ENCODE measurements around the gene NDUFA5. TPM values are rescaled to one million over a fixed set of nuclear protein-coding genes. Genes with fewer than 3 reads are reported as not detected.
"Not testable (repeated sequence)": the region's sequence is repeated elsewhere in the genome, so short reads cannot be mapped to it uniquely, and the experiment has no call there.

The NDUFA5 gene
- total RNA-seq, 2 donors from 2014 or later, result 33.3 to 50.6 TPM

DNA sequence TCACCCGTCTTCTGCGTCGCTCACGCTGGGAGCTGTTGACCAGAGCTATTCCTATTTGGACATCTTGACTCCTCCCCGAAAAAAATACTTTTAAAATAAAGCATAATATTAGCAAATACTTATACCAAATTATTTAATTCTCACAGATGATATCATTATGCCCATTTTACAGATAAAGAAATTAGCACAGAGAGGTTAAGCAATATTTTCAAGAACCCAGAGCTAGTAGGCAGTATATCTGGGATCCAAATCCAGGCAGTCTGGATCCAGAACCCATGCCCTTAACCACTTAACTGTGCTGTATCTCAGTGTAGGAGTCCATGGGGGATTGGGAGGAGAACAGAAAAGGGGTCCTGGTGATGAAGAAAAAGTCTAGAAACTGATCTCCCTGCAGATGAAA, 29.4 kb downstream of the NDUFA5 start:
- ATAC-seq (no peak), DNase-seq (no peak)
- WGBS, 2 donors, result 84 to 87% methylated on average over 5 of the region's 5 CpGs
- Histone ChIP-seq H3K27ac (no peak overlapping the region), H3K4me3 (no peak overlapping the region), H3K36me3 (replicated peaks in 1 of 2; ENCODE audit: insufficient read depth in 1 of 2, low read depth in 2 of 2) (no peaks in the 10 kb centered on the region), H3K9me3 (peaks cover 0 to 4% (median 0%) of the 10 kb centered on the region in 3 donors), H3K27me3 (no peaks in the 10 kb centered on the region), H3K4me1 (no peaks in the 10 kb centered on the region)
- intact Hi-C loops (cut with DNase I), result no loop called here
- TF ChIP-seq, protein P1, sequence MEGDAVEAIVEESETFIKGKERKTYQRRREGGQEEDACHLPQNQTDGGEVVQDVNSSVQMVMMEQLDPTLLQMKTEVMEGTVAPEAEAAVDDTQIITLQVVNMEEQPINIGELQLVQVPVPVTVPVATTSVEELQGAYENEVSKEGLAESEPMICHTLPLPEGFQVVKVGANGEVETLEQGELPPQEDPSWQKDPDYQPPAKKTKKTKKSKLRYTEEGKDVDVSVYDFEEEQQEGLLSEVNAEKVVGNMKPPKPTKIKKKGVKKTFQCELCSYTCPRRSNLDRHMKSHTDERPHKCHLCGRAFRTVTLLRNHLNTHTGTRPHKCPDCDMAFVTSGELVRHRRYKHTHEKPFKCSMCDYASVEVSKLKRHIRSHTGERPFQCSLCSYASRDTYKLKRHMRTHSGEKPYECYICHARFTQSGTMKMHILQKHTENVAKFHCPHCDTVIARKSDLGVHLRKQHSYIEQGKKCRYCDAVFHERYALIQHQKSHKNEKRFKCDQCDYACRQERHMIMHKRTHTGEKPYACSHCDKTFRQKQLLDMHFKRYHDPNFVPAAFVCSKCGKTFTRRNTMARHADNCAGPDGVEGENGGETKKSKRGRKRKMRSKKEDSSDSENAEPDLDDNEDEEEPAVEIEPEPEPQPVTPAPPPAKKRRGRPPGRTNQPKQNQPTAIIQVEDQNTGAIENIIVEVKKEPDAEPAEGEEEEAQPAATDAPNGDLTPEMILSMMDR (IDR thresholded peaks at IDR 0.05), result no peak

DNA sequence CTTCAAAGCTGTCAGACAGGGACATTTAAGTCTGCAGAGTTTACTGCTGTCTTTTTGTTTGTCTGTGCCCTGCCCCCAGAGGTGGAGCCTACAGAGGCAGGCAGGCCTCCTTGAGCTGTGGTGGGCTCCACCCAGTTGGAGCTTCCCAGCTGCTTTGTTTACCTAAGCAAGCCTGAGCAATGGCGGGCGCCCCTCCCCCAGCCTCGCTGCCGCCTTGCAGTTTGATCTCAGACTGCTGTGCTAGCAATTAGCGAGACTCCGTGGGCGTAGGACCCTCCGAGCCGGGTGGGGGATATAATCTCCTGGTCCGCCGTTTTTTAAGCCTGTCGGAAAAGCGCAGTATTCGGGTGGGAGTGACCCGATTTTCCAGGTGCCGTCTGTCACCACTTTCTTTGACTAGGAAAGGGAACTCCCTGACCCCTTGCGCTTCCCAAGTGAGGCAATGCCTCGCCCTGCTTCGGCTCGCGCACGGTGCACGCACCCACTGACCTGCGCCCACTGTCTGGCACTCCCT, 29.8 kb downstream of the NDUFA5 start:
- H3K9me3 ChIP-seq, ATAC-seq: not testable (repeated sequence)

DNA sequence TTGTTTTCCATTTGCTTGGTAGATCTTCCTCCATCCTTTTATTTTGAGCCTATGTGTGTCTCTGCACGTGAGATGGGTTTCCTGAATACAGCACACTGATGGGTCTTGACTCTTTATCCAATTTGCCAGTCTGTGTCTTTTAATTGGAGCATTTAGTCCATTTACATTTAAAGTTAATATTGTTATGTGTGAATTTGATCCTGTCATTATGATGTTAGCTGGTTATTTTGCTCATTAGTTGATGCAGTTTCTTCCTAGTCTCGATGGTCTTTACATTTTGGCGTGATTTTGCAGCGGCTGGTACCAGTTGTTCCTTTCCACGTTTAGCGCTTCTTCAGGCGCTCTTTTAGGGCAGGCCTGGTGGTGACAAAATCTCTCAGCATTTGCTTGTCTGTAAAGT, 31.1 kb downstream of the NDUFA5 start:
- H3K9me3 ChIP-seq; H3K4me3 ChIP-seq; H3K27ac ChIP-seq; DNase-seq; ATAC-seq; H3K27me3 ChIP-seq; H3K4me1 ChIP-seq; intact Hi-C loops (cut with DNase I); H3K36me3 ChIP-seq (replicated peaks in 1 of 2; ENCODE audit: insufficient read depth in 1 of 2, low read depth in 2 of 2): not testable (repeated sequence)
- WGBS, 2 donors, result 93 to 99% methylated on average over 6 of the region's 7 CpGs

More for the DNA sequence above, 29.8 kb downstream of the NDUFA5 start:
- H3K27me3 ChIP-seq; H3K36me3 ChIP-seq (replicated peaks in 1 of 2; ENCODE audit: insufficient read depth in 1 of 2, low read depth in 2 of 2); H3K4me3 ChIP-seq; DNase-seq; H3K4me1 ChIP-seq; H3K27ac ChIP-seq; intact Hi-C loops (cut with DNase I): not testable (repeated sequence)
- 86 to 92% methylated on average over 17 to 19 of the region's 24 CpGs for WGBS, 2 donors

DNA sequence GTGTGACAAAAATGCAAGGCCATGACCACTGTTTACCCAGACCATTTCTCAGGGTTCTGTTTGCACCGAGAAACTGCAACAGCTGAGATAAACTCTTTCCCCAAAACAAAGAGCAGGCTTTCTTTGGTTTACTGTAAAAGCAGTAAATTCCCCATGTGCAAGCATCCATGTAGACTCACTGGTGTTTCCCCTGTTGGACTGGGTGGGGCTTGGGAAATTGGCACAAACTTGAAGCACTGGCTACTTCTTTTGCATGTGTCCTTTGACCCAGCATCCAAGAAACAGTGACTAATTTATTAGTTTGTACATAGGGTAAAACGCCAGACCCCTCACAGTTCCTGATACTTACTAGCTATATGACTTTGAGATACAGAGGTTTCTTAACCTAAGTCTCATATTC, 35.6 kb downstream of the NDUFA5 start:
- H3K27me3 ChIP-seq, result no peaks in the 10 kb centered on the region
- intact Hi-C loops (cut with DNase I), result no loop called here
- H3K4me3 ChIP-seq, result no peak overlapping the region
- 36 to 54% methylated on average over 2 of the region's 2 CpGs for WGBS, 2 donors
- DNase-seq (no peak), ATAC-seq (no peak)
- no peak overlapping the region for H3K27ac ChIP-seq
- no peaks in the 10 kb centered on the region for H3K4me1 ChIP-seq
- H3K9me3 ChIP-seq, result no peaks in the 10 kb centered on the region
- H3K36me3 ChIP-seq (replicated peaks in 1 of 2; ENCODE audit: insufficient read depth in 1 of 2, low read depth in 2 of 2), result no peaks in the 10 kb centered on the region
- TF ChIP-seq POLR2A (IDR thresholded peaks at IDR 0.05), result no peak
- TF ChIP-seq, protein P1 (IDR thresholded peaks at IDR 0.05), result no peak

DNA sequence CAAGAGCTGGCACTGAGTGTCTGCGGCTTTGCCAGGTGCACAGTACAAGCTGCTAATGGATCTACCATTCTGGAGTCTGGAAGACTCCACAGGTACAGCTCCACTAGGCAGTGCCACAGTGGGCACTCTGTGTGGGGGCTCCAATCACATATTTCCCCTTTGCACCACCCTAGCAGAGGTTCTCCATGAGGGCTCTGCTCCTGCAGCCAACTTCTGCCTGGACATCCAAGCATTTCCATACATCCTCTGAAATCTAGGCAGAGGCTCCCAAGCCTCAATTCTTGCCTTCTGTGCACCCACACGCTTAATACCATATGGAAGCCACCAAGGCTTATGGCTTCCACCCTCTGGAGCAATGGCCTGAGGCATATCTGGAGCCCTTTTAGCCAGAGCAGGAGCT, 52.4 kb downstream of the NDUFA5 start:
- Histone ChIP-seq H3K4me3 (no peak overlapping the region), H3K9me3 (peaks cover 0 to 4% (median 0%) of the 10 kb centered on the region in 3 donors), H3K27ac (no peak overlapping the region), H3K4me1 (no peaks in the 10 kb centered on the region), H3K27me3 (no peaks in the 10 kb centered on the region), H3K36me3 (replicated peaks in 1 of 2; ENCODE audit: insufficient read depth in 1 of 2, low read depth in 2 of 2) (no peaks in the 10 kb centered on the region)
- intact Hi-C loops (cut with DNase I), result no loop called here
- 89 to 90% methylated on average over 2 of the region's 2 CpGs for WGBS, 2 donors
- TF ChIP-seq, protein P1 (IDR thresholded peaks at IDR 0.05), result no peak
- TF ChIP-seq POLR2A (IDR thresholded peaks at IDR 0.05), result no peak
- ATAC-seq (no peak), DNase-seq (no peak)

DNA sequence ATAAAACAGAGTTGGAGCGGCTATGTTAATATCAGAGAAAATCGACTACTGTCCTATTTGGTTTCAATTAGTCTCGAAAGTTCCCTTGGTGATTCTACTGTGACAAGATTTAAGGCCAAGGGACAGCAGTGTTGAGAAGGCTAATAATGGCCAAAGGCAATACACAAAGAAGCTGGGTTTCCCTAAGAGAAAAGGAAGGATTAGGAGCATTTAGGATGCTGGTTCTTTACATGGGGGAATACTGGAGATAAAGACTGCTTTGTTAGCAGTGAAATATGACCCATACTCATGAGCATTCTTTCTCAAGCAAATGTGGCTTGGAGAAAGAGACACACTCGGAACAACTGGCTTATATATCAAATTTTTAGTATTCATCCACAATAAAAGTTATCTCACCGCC, 55.4 kb downstream of the NDUFA5 start:
- 87% methylated on average over 5 of the region's 5 CpGs for whole genome bisulfite sequencing, 2 donors
- Histone ChIP-seq H3K36me3 (replicated peaks in 1 of 2; ENCODE audit: insufficient read depth in 1 of 2, low read depth in 2 of 2) (no peaks in the 10 kb centered on the region), H3K4me3 (no peak overlapping the region), H3K9me3 (peaks cover 0 to 4% (median 0%) of the 10 kb centered on the region in 3 donors), H3K4me1 (peaks cover 7% of the 10 kb centered on the region), H3K27ac (no peak overlapping the region), H3K27me3 (no peaks in the 10 kb centered on the region)
- DNase-seq (no peak), ATAC-seq (no peak)
- TF ChIP-seq, protein P1 (IDR thresholded peaks at IDR 0.05), result no peak
- no peak for TF ChIP-seq POLR2A (IDR thresholded peaks at IDR 0.05)
- intact Hi-C loops (cut with DNase I), result no loop called here
